Spleen (tissue), 11 donors: ENCODE results near the gene S1PR5. TPM values are rescaled to one million over a fixed set of nuclear protein-coding genes. Genes with fewer than 3 reads are reported as not detected.

Experiments
- DNase-seq: peaks from one replicate; pipeline ENCODE4 v3.0.0-alpha.2; 2020
- H3K27ac ChIP-seq, 8 donors: fragments of 200-600 bp; sonication (generic) in 7 of 8; 1 replicate in 4 of 8; 2 replicates in 4 of 8; pipeline versions ENCODE4 v1.5.0 to v1.8.0; 2016 to 2021; ENCODE audit warnings: inconsistent platforms in 4 of 8, mild to moderate bottlenecking in 4 of 8, moderate library complexity in 1 of 8
- H3K27me3 ChIP-seq, 7 donors: fragments of 200-600 bp; sonication (generic) in 6 of 7; replicated peaks in 1 of 7; 1 replicate in 4 of 7; 2 replicates in 3 of 7; pipeline versions ENCODE4 v1.5.0 to v1.8.0; 2016 to 2021; ENCODE audit warnings: inconsistent platforms in 3 of 7, mild to moderate bottlenecking in 1 of 7
- H3K36me3 ChIP-seq, 6 donors: fragments of 200-600 bp; sonication (generic) in 5 of 6; 1 replicate in 4 of 6; 2 replicates in 2 of 6; pipeline versions ENCODE4 v1.5.0 to v1.8.0; 2016 to 2021; ENCODE audit warnings: inconsistent platforms in 2 of 6
- H3K4me1 ChIP-seq, 6 donors: fragments of 200-600 bp; sonication (generic) in 5 of 6; 1 replicate in 3 of 6; 2 replicates in 3 of 6; pipeline versions ENCODE4 v1.5.0 to v1.8.0; 2016 to 2021; ENCODE audit warnings: inconsistent platforms in 3 of 6
- H3K4me3 ChIP-seq, 8 donors: fragments of 200-600 bp; sonication (generic) in 7 of 8; 1 replicate in 4 of 8; 2 replicates in 4 of 8; pipeline versions ENCODE4 v1.5.0 to v1.8.0; 2016 to 2021; ENCODE audit warnings: inconsistent platforms in 4 of 8, mild to moderate bottlenecking in 4 of 8, moderate library complexity in 2 of 8
- H3K9me3 ChIP-seq, 8 donors: fragments of 200-600 bp; sonication (generic) in 7 of 8; 1 replicate in 4 of 8; 2 replicates in 4 of 8; pipeline versions ENCODE4 v1.5.0 to v1.8.0; 2016 to 2021; ENCODE audit warnings: inconsistent platforms in 4 of 8
- CTCF ChIP-seq, 11 experiments: fragments of 200-600 bp in 7 of 11; fragments of 450-650 bp in 4 of 11; sonication (generic) in 4 of 11; IDR thresholded peaks in 8 of 11; conservative IDR thresholded peaks in 3 of 11; 1 replicate in 7 of 11; 2 replicates in 4 of 11; pipeline versions ENCODE4 v1.4.0 to v1.8.0; 2016 to 2021; ENCODE audit warnings: antibody characterized with exemption in 11 of 11, inconsistent platforms in 4 of 11, mild to moderate bottlenecking in 1 of 11
- POLR2A ChIP-seq, 3 donors: fragments of 450-650 bp; IDR thresholded peaks; one replicate each; pipeline ENCODE4 v1.5.1; 2017; ENCODE audit warnings: antibody characterized with exemption in 3 of 3, mild to moderate bottlenecking in 1 of 3
- POLR2AphosphoS5 ChIP-seq, 3 donors: sonication (generic); formaldehyde crosslinking; IDR thresholded peaks; one replicate each; pipeline ENCODE4 v1.5.1; 2017; ENCODE audit warnings: antibody characterized with exemption in 3 of 3
- WGBS, 5 donors: extraction: QIAGEN DNeasy Blood & Tissue Kit in 3 of 5; methylation state at CpG; one replicate each; pipeline versions ENCODE4 v1.1.5 to v1.1.7; 2013 to 2018; 5-methylcytosine and 5-hydroxymethylcytosine counted together
- intact Hi-C: fragments of 100-400 bp; cut with DNase I; formaldehyde crosslinking; loops from one replicate; pipeline ENCODE4 v1.15.0; 2023; ENCODE audit warnings: low total_unique reads
- polyA plus RNA-seq, 3 donors: library from polyadenylated mRNA; stranded (reverse); fragments of 200-250 nt; gene quantifications; one replicate each; pipeline ENCODE4 v1.2.1, GENCODE V29; 2013
- total RNA-seq, 7 donors: library from RNA; depleted of rRNA in 3 of 7; stranded (reverse); fragments of >200 nt in 3 of 7; fragmentation: NEBNext Ultra II Directional in 4 of 7; extraction: Animal tissue kit (Norgen Biotek cat#: 25700) in 4 of 7; gene quantifications; one replicate each; pipeline versions ENCODE4 v1.1.0 to v1.2.1, GENCODE V29; 2016 to 2021
- donor health status: healthy with polysubstance abuse.
- donor health status: DM: no; HTN: no; CAD: no; lungs with moderate emphysema.
- donor health status: DM: no; HTN: no; CAD: no.
- donor health status: Bipolar disorder and iron deficiency.
- donor health status: healthy.
- donor health status: DM: no; HTN: no; CAD: no.
- donor health status: DM: yes; HTN: yes; CAD: no.

Gene S1PR5
- total and polyA plus RNA-seq, 10 donors: 0.52 to 21.2 (median 6.0) TPM

GRCh38 chr19:10519421-10519820, 2.2 kb upstream of the S1PR5 start:
- Histone ChIP-seq H3K27me3 (peaks cover 6 to 69% (median 50%) of the 10 kb centered on the region in 7 donors), H3K27ac (peak overlapping the region in 4 of 8 donors; percentile 74 to 88 (median 85)), H3K4me3 (no peak overlapping the region), H3K4me1 (peaks cover 15 to 49% (median 31%) of the 10 kb centered on the region in 6 donors), H3K36me3 (peaks cover 0 to 2% (median 0%) of the 10 kb centered on the region in 6 donors), H3K9me3 (no peaks in the 10 kb centered on the region)
- TF ChIP-seq POLR2A (IDR thresholded peaks at IDR 0.05): no peak
- TF ChIP-seq POLR2AphosphoS5 (IDR thresholded peaks at IDR 0.05): no peak
- no peak for TF ChIP-seq CTCF (IDR thresholded peaks at IDR 0.05 in 8 of 11, conservative IDR thresholded peaks at IDR 0.05 in 3 of 11)
- DNase-seq: no peak
- 74 to 77% (median 76%) methylated on average over 7 of the region's 7 CpGs for WGBS, 5 donors
- intact Hi-C loops: no loop called here

DNA sequence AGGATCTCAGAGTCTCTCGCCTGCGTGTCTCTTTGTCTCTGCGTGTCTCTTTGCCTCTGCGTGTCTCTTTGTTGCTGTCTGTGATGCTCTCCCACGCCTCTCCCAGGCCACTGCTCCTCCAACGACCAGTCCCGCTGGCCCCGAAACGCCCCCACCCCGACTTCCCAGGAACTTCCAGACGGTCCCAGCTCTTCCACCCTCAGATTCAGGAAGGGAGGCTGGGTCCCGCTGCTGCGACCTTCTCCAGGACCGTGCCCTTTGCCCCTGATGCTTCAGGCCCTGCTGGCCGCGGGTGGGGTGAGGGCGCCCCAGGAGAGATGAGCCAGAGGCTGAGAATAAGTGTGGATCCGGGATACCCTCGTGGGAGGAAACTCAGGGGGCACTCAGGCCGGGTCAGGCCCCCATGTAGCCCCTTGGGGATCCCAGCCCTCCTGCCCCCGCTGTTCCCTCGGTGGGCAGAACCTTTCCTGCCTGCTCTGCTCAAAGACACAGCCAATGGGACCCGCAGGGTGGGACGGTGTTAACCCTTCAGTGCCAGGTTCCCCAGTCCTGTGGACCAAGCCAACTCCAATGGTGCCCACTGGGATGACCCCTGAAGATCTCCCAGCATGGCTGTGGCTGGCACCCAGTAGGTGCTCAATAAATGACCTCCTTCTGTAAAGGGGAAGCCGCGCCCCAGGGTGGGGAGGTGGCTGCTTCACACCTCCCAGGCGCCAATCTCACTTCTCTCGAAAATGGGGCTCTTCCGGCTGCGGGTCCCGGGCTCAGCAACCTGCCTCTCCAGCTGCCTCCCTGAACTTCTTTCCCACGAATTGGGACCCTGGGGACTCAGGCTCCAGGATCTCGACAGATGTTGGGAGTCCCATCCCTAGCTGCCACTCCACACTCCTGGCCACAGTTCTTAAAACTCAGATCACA, 1.5 kb upstream of the S1PR5 start:
- Histone ChIP-seq H3K27me3 (peaks cover 6 to 76% (median 58%) of the 10 kb centered on the region in 7 donors), H3K4me3 (peak overlapping the region in 5 of 8 donors; percentile 8 to 71 (median 50)), H3K4me1 (peaks cover 20 to 57% (median 39%) of the 10 kb centered on the region in 6 donors), H3K9me3 (no peaks in the 10 kb centered on the region), H3K27ac (peak overlapping the region in 7 of 8 donors; percentile 41 to 88 (median 74)), H3K36me3 (peaks cover 0 to 9% (median 0%) of the 10 kb centered on the region in 6 donors)
- 8 to 12% (median 11%) methylated on average over 26 to 33 of the region's 33 CpGs for WGBS, 5 donors
- intact Hi-C loops: no loop called here
- DNase-seq: no peak
- TF ChIP-seq CTCF (IDR thresholded peaks at IDR 0.05 in 8 of 11, conservative IDR thresholded peaks at IDR 0.05 in 3 of 11) (no peak), POLR2AphosphoS5 (IDR thresholded peaks at IDR 0.05) (peak in 1 of 3 donors; percentile 23)

GRCh38 chr19:10517760-10518443, 655 bp upstream of the S1PR5 start:
- peaks cover 0 to 9% (median 0%) of the 10 kb centered on the region in 6 donors for H3K36me3 ChIP-seq
- peaks cover 6 to 84% (median 65%) of the 10 kb centered on the region in 7 donors for H3K27me3 ChIP-seq
- DNase-seq: no peak
- TF ChIP-seq POLR2AphosphoS5 (IDR thresholded peaks at IDR 0.05) (no peak), POLR2A (IDR thresholded peaks at IDR 0.05) (no peak), CTCF (IDR thresholded peaks at IDR 0.05 in 8 of 11, conservative IDR thresholded peaks at IDR 0.05 in 3 of 11) (no peak)
- H3K27ac ChIP-seq: peak overlapping the region in 7 of 8 donors; percentile 60 to 88 (median 76)
- H3K4me3 ChIP-seq: peak overlapping the region; percentile 25 to 71 (median 48)
- H3K4me1 ChIP-seq: peaks cover 20 to 60% (median 39%) of the 10 kb centered on the region in 6 donors
- H3K9me3 ChIP-seq: no peaks in the 10 kb centered on the region
- intact Hi-C loops: no loop called here
- WGBS, 5 donors: 2 to 4% (median 3%) methylated on average over 26 to 27 of the region's 27 CpGs
